HL-60 (cell line): Measurements from ENCODE around the gene SP3.

Experiments
- DNase-seq, 2 experiments: peaks; one replicate each; pipeline ENCODE4 v3.0.0-alpha.2; 2010 to 2020; ENCODE audit warnings: low read depth in 1 of 2, low spot score in 1 of 2
- H3K27ac ChIP-seq: fragments of 250-450 bp; sonication (Bioruptor Pico); replicated peaks from 2 replicates; pipeline ENCODE4 v1.5.1; 2020; ENCODE audit warnings: mild to moderate bottlenecking, moderate library complexity
- H3K27me3 ChIP-seq: fragments of 250-450 bp; sonication (Bioruptor Pico); 2 replicates; pipeline ENCODE4 v1.5.1; 2021; ENCODE audit warnings: mild to moderate bottlenecking, moderate library complexity; ENCODE audit not compliant: insufficient read depth, poor library complexity, severe bottlenecking
- H3K4me3 ChIP-seq: replicated peaks from 2 replicates; pipeline ENCODE4 v1.5.1; 2011; ENCODE audit warnings: mild to moderate bottlenecking, control low read depth, low read length; ENCODE audit not compliant: insufficient read depth
- GABPA ChIP-seq: IDR thresholded peaks from 2 replicates; pipeline ENCODE4 v1.6.1; 2012; ENCODE audit warnings: low read depth
- POLR2AphosphoS5 ChIP-seq: IDR thresholded peaks from 2 replicates; pipeline ENCODE4 v1.6.1; 2012; ENCODE audit warnings: low read depth
- SPI1 ChIP-seq: IDR thresholded peaks from 2 replicates; pipeline ENCODE4 v1.6.1; 2012; ENCODE audit warnings: low read depth, mild to moderate bottlenecking, borderline replicate concordance
- TF ChIP-seq, protein P1 (sequence below): IDR thresholded peaks from one replicate; pipeline ENCODE4 v1.5.1; 2011; ENCODE audit warnings: low read length, control low read depth, inconsistent platforms; ENCODE audit not compliant: insufficient read depth
- TF ChIP-seq, protein P2 (sequence below): IDR thresholded peaks from 2 replicates; pipeline ENCODE4 v1.6.1; 2012; ENCODE audit warnings: low read depth; ENCODE audit not compliant: insufficient replicate concordance

Gene SP3

DNA sequence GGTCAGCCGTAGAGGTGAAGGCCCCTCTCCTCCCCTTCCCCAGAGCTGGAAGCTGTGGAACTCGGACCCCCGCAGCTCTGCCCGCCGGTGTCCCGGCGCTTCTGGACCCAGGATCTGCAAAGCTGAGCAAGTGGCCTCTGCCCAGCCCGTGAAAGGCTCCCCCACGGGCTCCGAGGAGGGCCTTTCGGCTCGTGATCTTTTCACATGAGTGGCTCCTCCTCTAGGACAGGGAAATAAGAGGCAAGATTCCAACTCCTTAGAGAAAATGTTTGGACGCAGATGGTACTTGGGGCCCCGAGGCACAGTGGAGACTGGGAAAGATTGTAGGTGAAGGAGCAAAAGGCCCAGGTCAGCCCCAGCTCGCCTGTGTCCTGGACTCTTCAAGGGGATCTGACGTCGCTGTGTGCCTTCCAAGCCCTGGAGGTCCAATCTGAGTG, 48.2 kb upstream of the SP3 start:
- TF ChIP-seq GABPA (no peak), SPI1 (no peak), POLR2AphosphoS5 (no peak)
- TF ChIP-seq, protein P1, sequence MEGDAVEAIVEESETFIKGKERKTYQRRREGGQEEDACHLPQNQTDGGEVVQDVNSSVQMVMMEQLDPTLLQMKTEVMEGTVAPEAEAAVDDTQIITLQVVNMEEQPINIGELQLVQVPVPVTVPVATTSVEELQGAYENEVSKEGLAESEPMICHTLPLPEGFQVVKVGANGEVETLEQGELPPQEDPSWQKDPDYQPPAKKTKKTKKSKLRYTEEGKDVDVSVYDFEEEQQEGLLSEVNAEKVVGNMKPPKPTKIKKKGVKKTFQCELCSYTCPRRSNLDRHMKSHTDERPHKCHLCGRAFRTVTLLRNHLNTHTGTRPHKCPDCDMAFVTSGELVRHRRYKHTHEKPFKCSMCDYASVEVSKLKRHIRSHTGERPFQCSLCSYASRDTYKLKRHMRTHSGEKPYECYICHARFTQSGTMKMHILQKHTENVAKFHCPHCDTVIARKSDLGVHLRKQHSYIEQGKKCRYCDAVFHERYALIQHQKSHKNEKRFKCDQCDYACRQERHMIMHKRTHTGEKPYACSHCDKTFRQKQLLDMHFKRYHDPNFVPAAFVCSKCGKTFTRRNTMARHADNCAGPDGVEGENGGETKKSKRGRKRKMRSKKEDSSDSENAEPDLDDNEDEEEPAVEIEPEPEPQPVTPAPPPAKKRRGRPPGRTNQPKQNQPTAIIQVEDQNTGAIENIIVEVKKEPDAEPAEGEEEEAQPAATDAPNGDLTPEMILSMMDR: no peak
- TF ChIP-seq, protein P2, sequence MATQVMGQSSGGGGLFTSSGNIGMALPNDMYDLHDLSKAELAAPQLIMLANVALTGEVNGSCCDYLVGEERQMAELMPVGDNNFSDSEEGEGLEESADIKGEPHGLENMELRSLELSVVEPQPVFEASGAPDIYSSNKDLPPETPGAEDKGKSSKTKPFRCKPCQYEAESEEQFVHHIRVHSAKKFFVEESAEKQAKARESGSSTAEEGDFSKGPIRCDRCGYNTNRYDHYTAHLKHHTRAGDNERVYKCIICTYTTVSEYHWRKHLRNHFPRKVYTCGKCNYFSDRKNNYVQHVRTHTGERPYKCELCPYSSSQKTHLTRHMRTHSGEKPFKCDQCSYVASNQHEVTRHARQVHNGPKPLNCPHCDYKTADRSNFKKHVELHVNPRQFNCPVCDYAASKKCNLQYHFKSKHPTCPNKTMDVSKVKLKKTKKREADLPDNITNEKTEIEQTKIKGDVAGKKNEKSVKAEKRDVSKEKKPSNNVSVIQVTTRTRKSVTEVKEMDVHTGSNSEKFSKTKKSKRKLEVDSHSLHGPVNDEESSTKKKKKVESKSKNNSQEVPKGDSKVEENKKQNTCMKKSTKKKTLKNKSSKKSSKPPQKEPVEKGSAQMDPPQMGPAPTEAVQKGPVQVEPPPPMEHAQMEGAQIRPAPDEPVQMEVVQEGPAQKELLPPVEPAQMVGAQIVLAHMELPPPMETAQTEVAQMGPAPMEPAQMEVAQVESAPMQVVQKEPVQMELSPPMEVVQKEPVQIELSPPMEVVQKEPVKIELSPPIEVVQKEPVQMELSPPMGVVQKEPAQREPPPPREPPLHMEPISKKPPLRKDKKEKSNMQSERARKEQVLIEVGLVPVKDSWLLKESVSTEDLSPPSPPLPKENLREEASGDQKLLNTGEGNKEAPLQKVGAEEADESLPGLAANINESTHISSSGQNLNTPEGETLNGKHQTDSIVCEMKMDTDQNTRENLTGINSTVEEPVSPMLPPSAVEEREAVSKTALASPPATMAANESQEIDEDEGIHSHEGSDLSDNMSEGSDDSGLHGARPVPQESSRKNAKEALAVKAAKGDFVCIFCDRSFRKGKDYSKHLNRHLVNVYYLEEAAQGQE: no peak
- H3K4me3 ChIP-seq: no peak overlapping the region
- no peak overlapping the region for H3K27ac ChIP-seq
- no peaks in the 10 kb centered on the region for H3K27me3 ChIP-seq
- DNase-seq: no peak

DNA sequence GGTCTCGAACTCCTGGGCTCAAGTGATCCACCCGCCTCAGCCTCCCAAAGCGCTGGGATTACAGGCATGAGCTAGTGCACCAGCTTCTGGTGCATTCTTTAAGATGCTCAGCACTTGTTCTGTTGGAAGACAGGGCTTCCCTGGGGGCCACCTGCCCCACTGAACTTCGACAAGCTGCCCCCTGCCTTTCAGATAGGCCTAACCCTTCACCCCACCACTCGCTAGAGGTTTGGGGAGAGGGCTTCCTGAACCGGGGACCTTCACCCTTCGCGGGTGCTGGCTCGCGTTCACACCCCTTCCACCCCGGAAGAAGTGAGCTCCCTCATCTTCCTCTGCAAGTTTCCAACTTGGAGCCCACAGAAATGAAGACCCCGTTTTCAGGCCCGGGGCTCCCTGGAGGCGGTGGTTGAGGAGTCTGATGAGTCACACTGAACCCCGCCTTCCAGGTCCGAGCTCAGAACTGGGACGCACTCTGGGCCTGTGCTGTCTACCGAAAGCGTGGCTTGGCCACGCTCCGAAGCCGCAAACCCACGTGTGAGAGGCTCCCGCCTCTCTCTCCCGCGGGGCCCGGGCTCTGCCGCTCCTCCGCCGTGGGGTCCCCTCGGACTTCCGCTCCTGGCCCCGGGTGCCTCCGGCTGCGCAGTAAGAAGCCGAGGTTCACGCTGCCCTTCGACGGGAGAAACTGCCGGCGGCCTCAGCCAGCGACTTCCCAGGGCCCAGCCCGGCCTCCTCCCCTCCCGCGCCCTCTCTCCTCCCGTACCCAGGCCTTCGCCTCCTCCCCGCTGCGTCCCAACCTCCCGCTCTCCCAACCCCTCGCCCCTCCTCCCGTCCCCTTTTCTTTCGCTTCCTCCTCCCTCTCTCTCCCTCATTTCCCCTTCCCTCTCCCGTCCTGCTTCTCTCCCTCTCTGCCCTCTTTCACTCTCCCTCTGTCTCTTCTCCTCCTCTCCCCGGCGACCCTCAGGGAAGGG, 47.5 kb upstream of the SP3 start:
- TF ChIP-seq SPI1 (no peak), POLR2AphosphoS5 (no peak)
- TF ChIP-seq, protein P1: no peak
- H3K27ac ChIP-seq: no peak overlapping the region
- H3K4me3 ChIP-seq: peak overlapping the region; percentile 0; the same call in 1 of the 2 replicates
- DNase-seq: no peak
- H3K27me3 ChIP-seq: no peaks in the 10 kb centered on the region

DNA sequence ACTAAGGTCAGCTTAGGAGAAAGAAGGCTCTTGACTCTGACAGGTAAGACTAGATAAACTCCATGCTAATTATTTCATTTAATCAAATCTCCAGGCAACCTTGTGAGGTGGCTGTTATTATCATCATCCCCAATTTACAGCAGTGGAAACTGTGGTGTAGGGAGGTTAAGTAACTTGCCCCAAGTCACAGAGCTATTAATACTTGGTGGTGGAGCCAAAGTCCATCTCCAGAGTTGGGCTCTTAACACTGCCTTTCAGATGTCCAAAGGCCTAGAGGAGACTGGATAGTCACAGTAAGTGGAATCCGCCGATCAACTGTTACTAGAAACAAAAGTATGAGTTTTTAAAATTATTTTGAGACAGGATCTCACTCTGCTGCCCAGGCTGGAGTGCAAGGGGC, 46.6 kb upstream of the SP3 start:
- no peak for DNase-seq
- H3K27ac ChIP-seq: no peak overlapping the region
- TF ChIP-seq GABPA: no peak
- no peak for TF ChIP-seq POLR2AphosphoS5
- TF ChIP-seq, protein P1: no peak
- TF ChIP-seq SPI1: no peak
- TF ChIP-seq, protein P2: no peak
- no peaks in the 10 kb centered on the region for H3K27me3 ChIP-seq
- no peak overlapping the region for H3K4me3 ChIP-seq

DNA sequence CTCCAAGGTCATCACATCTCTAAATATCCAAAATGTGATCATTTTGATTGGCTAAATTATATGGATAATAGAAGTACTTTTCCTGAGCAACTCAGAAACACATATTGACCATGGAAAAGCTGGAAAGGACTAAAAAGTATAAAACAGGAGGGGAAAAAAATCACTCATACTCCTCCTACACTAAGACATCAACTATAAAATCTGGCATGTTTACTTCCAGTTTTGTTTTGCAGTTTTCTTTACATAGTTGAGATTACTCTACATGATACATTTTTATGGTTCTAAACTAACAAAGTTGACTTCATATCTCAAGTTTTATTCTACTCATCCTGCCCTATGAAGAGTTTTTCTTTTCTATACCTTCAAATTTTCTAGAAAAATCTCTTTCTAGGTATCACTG, 46.0 kb upstream of the SP3 start:
- TF ChIP-seq SPI1 (no peak), POLR2AphosphoS5 (no peak)
- TF ChIP-seq, protein P2: no peak
- TF ChIP-seq, protein P1: no peak
- Histone ChIP-seq H3K4me3 (no peak overlapping the region), H3K27me3 (no peaks in the 10 kb centered on the region), H3K27ac (no peak overlapping the region)
- DNase-seq: no peak
